Right atrium auricular region (tissue), 2 donors: ENCODE data around the gene BRD3. TPM values are rescaled to one million over a fixed set of nuclear protein-coding genes. Genes with fewer than 3 reads are reported as not detected.

ENCODE experiments used
- DNase-seq: peaks from one replicate; pipeline ENCODE4 v3.0.0-alpha.2; 2019; ENCODE audit warnings: low spot score
- H3K27ac ChIP-seq, 2 donors: fragments of 200-600 bp; sonication (generic); 1 replicate in 1 of 2; 2 replicates in 1 of 2; pipeline ENCODE4 v1.5.1; 2016 to 2019
- H3K27me3 ChIP-seq, 2 donors: fragments of 200-600 bp; sonication (generic); one replicate each; pipeline versions ENCODE4 v1.5.1 to v1.6.0; 2017 to 2019
- H3K36me3 ChIP-seq: fragments of 200-600 bp; sonication (generic); one replicate; pipeline ENCODE4 v1.5.1; 2016
- H3K4me1 ChIP-seq, 2 donors: fragments of 200-600 bp; sonication (generic); one replicate each; pipeline versions ENCODE4 v1.5.1 to v1.6.0; 2017 to 2019
- H3K4me3 ChIP-seq, 2 donors: fragments of 200-600 bp; sonication (generic); 1 replicate in 1 of 2; 2 replicates in 1 of 2; pipeline ENCODE4 v1.5.1; 2017 to 2019; ENCODE audit warnings: mild to moderate bottlenecking in 1 of 2, moderate library complexity in 1 of 2
- H3K9me3 ChIP-seq, 2 donors: fragments of 200-600 bp; sonication (generic); one replicate each; pipeline ENCODE4 v1.5.1; 2019
- CTCF ChIP-seq, 2 donors: fragments of 200-600 bp; sonication (generic); IDR thresholded peaks; one replicate each; pipeline ENCODE4 v1.5.1; 2019; ENCODE audit warnings: antibody characterized with exemption in 2 of 2
- total RNA-seq, 2 donors: library from RNA; depleted of rRNA; stranded (reverse); fragments of >200 nt; gene quantifications; one replicate each; pipeline ENCODE4 v1.1.0, GENCODE V29; 2016

BRD3 gene
- total RNA-seq, 2 donors from 2014 or later: 14.1 to 18.5 TPM

- DNase-seq: no peak
- H3K4me1 ChIP-seq: peaks cover 0 to 4% of the 10 kb centered on the region in 2 donors
- H3K27ac ChIP-seq: no peak overlapping the region
- no peaks in the 10 kb centered on the region for H3K9me3 ChIP-seq
- no peaks in the 10 kb centered on the region for H3K36me3 ChIP-seq
- H3K27me3 ChIP-seq: no peaks in the 10 kb centered on the region
- no peak for TF ChIP-seq CTCF (IDR thresholded peaks at IDR 0.05)
- no peak overlapping the region for H3K4me3 ChIP-seq
Observed at GRCh38 chr9:134002796-134003195, 65.0 kb downstream of the BRD3 start.

GRCh38 chr9:133999851-134000265 is 68.0 kb downstream of the BRD3 start:
- Histone ChIP-seq H3K27me3 (no peaks in the 10 kb centered on the region), H3K4me3 (no peak overlapping the region), H3K4me1 (peaks cover 0 to 4% of the 10 kb centered on the region in 2 donors), H3K27ac (no peak overlapping the region), H3K36me3 (no peaks in the 10 kb centered on the region), H3K9me3 (no peaks in the 10 kb centered on the region)
- TF ChIP-seq CTCF (IDR thresholded peaks at IDR 0.05): no peak
- no peak for DNase-seq

- no peaks in the 10 kb centered on the region for H3K36me3 ChIP-seq
- TF ChIP-seq CTCF (IDR thresholded peaks at IDR 0.05): no peak
- H3K4me3 ChIP-seq: no peak overlapping the region
- no peak overlapping the region for H3K27ac ChIP-seq
- H3K4me1 ChIP-seq: peaks cover 0 to 10% of the 10 kb centered on the region in 2 donors
- no peaks in the 10 kb centered on the region for H3K27me3 ChIP-seq
- no peaks in the 10 kb centered on the region for H3K9me3 ChIP-seq
- no peak for DNase-seq
Observed at GRCh38 chr9:133998915-133999595, 68.8 kb downstream of the BRD3 start.

GRCh38 chr9:133997584-133997983 is 70.2 kb downstream of the BRD3 start:
- DNase-seq: no peak
- Histone ChIP-seq H3K4me3 (no peak overlapping the region), H3K4me1 (peaks cover 0 to 20% of the 10 kb centered on the region in 2 donors), H3K36me3 (no peaks in the 10 kb centered on the region), H3K27ac (no peak overlapping the region), H3K9me3 (no peaks in the 10 kb centered on the region), H3K27me3 (no peaks in the 10 kb centered on the region)
- TF ChIP-seq CTCF (IDR thresholded peaks at IDR 0.05): no peak

GRCh38 chr9:133996531-133997520 is 71.0 kb downstream of the BRD3 start:
- Histone ChIP-seq H3K4me1 (peaks cover 0 to 20% of the 10 kb centered on the region in 2 donors), H3K27me3 (no peaks in the 10 kb centered on the region), H3K4me3 (no peak overlapping the region), H3K27ac (no peak overlapping the region), H3K9me3 (no peaks in the 10 kb centered on the region), H3K36me3 (no peaks in the 10 kb centered on the region)
- DNase-seq: no peak
- no peak for TF ChIP-seq CTCF (IDR thresholded peaks at IDR 0.05)
